CD4-positive, alpha-beta T cell treated with Interleukin-6 for 4 hours (primary cell): Measurements from ENCODE around the gene MAST4.

Source experiments
- DNase-seq: peaks from one replicate; pipeline ENCODE4 v3.0.0-alpha.2; 2020; ENCODE audit warnings: mixed read lengths

The MAST4 gene

DNA sequence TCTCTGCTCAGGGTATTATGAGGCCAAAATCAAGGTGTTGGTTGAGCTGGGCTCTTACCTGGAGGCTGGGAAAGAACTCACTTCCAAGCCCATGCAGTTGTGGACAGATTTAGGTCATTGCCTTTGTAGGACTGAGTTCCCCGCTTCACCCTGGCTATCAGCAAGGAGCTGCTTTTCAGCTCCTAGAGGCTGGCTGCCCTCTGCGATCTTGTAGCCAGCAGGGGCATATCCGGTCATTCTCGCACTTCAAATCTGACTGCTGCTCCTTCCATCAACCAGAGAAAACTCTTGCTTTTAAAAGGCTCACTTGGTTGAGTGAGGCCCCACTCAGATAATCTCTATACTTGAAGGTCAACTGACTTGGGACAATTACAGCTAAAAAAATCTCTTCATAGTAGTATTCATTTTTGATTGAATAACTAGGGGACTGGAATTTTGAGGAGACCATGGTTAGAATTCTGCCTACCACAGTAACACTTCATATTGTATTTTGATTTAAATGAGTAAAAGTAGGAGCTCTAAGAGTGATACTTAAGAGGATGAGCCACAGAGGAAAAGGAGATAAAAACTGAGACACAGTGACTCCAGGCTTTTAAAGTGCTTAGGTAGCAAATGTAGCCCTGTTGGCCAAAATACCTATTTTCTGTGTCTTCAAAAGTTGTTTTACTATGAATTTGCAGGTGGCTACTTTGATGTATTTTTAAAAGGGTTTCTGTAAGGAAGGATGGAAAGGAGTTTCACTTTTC is 463.0 kb downstream of the MAST4 start:
- no peak for DNase-seq

DNA sequence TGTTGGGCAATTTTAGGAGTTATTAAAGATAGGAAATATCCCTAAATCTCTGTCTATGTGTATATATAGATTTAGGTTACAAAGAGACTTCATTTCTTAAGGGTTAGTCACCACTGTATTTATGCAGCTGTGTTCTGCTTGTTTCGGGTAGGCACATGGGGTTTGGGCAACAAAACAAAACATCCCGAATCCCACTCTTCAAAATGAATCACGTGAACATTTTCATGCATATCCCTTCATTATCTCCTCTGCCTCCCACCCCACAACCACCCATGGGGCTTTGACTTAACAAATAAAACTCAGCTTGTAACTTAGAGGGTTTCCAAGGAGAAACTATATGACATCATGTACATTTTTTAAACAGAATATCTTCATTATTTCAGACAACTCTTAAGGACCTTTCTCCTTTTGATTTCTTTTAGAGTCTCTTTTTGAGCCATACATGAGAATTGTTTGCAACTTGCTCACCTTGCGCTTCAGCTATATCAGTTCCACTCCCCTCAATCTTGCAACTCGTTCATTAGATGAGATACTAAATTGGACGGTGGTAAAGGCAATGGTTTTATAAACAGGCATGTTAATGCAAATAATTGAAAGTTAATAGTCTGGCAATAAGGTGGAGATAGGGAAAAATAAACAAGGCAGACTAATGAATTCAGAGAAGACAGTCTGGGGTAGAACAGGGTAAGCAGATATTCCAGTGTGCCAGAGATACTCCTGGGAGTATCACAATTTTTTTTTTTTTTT is 463.7 kb downstream of the MAST4 start:
- DNase-seq = no peak

DNA sequence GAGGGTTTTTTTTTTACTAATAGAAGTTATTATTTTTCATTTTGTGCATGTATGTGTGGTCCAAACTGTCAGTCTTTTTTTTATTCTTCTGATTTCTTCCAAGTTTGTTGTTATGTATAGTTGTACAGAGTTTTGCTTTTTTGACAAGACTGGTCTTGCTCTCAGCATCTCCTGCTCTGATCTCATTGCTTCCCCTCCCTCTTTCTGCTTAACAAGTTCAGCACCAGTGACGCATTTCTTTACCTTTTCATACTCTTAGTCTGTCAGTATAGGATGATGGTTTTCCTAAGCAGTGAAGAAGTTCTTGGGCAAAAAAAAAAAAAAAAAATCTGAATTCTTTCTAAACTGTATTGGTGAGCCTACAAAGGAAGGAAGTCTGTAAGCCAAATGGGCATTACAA is 465.3 kb downstream of the MAST4 start:
- DNase-seq = no peak

DNA sequence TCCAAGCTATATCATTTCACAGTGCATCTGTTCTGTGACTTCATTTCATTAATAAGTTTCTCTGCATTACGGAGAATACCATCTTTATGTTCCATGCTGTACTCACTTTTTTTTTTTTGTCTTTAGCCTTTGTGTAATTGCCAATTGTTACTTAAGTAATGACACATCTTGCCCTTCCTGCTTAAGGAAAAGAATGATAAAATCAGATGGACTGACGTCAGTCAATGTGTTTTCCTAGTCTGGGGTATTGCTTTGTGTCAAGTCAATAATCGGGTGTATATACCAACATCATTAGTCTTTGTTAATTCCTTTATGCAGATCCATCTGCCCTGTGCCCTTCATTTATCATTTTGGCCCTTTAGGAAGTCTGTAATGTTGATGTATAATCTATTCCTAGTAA is 466.9 kb downstream of the MAST4 start:
- DNase-seq = no peak

DNA sequence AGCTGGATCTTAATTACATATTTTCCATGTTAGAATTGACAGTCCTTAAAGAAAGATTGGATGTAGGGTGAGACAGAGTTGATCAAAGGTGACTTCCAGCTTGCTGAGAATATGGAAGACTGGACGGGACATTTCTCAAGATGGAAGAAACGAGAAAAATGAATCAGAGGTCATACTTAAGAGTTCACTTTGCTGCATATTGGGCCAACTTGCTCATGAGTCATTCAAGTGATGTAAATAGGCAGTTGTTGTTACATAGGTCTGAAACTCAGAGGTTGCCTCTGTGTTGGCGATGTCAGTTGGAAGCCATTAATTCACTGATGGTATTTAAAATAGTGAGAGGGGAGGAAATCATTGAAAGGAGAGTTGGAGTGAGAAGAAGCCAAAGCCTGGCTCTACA is 467.6 kb downstream of the MAST4 start:
- DNase-seq = no peak

DNA sequence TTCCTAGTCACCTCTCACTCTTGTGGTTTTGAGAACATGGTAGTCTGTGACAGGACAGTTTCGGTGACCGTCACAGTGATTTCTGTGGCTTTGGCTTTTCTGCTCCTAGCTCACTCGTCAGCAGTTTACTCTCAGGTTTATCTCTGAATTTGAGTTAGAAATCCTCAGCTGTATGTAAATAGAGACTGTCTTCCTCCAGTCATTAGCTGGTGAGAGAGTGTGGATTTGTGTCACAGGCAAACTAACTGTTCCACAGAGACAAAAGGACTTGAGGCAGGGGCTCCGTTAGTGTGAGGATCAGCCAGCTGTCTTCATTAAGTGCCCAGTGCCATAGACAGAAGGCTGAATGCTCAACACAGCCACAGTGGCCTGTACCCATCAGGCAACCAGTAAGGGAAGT is 469.0 kb downstream of the MAST4 start:
- DNase-seq = no peak

DNA sequence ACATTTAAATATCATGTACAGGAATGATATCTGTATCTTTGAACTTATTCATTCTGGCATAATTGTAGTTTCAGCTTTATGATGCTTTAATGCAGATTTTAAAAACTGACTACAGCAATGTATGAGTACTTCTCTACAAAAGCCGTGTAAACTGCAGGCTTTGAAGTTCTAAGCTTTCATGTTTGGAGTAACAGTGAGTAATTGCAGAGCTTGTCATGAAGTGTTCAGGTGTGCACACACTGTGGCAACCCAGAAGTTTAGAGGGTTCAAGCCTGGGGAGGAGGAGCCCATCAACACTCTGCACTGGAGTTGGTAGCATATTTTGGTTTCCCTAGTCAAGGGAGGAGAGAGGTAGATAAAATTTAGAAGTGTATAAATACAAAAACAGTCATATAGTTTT is 469.5 kb downstream of the MAST4 start:
- DNase-seq = no peak

DNA sequence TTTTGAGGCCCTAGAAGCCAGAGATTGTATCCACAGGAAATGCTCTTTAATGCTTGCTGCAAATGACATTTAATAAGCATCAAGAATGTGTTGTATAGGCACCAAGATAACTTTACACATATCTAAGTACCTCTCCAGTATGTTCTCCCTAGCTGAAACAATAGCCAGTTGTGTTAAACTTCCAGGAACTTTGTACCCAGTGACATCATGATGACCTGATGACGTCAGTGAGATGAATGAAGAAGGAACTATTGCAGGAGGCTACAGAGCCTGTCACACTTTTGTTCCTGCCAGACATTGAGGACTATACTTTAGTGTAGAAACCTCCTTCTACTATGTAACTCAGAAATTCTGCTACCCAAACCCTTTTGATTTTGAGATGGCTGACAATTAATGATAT is 470.6 kb downstream of the MAST4 start:
- no peak for DNase-seq

DNA sequence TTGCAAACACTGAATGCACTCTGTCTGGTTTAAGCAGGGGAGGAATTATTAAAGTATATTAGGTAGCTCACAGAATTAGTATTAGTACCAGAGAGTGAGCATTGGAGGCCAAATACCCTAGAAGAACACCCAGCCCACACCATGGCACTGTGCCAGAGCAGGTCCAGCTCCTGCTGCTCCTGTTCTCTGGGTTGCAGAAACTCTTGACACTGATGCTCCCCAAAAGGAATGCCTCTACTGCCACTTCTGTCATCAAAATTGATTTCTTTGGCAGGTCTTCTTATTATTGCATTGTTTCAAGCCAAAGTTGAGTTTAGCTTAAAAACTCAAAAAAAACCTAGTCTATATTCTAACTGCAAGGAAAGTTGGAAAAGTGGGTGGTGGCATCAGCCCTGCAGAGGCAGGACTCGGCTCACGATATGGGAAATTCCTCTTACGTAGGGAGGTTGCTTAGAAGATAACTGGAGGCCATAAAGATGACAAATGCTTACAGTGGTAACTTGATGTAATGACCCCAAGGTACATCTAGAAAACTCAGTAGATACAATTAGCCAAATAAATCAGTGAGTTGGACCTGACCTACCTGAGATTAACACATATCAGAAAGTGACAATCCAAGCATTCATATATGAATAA is 477.0 kb downstream of the MAST4 start:
- DNase-seq = no peak

DNA sequence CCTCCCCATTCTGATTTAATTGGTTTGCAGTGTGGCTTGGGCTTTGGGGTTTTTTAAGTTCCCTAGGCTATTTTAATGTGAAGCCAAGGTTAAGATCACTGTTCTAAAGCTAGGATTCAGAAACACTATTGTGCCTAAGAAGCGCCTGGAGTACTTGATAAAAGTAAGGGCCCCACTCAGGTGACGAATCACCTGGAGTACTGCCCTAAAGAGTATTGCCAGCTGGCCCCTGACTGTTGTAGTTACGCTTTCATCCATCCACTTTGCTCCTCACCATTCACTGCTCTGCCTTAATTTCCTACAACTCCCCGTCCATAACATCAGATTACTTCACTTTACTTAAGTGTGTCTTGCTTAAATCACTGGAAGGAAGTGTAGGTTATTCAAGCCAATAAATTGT is 481.1 kb downstream of the MAST4 start:
- DNase-seq = no peak

DNA sequence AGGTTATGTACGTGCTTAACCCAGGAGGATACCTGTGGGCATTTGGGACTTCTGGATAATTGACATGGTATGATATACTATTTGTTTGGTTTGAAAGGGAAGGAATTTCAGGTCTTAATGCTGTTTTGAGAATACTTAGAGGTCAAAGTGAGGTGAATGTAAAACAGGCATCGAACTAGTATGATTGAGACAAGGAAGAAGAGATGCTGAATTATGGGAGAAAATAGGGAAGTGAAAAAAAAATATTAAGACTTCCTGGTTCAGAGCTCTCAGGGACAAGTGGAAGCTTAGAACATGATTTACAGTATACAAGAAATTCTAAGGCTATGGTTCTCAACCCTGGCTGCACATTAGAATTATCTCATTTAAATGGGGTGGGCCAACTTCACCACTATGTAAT is 485.1 kb downstream of the MAST4 start:
- DNase-seq = no peak

DNA sequence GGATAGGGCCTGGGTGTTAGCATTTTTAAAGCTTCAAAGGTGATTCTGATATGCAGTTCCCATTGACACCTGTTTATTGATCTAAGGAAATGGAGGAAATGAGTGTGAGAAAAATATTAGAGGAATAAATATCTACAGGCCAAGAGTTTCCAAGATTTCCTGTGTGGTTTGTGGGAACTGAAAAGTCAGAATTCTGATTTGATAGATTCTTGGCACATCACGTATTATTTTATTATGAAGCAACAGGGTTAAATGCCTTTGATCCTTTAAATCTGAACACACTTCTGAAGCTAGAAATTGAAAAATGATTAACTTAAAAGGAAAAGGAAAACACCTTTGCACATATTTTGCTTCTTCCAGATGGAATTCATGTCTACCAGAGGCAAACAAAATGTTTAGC is 486.7 kb downstream of the MAST4 start:
- DNase-seq = no peak

DNA sequence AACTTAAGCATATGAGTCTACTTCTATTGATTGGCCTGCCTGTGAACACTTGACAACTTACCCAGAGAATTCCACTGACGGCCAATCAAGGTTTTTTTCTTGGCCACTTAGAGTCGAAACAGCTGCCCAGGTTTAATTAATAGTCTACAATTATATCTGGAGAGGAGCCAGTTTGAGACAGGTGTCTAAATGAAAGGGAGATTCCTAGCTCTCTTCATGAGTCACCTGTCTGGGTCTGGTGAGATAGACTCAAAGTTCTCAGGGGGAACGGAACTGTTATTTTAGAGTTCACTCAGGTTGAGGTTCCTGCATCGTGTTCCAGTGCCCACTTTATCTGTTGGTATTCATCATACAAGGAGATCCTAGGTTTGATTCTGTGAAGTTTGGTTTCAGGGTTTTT is 489.4 kb downstream of the MAST4 start:
- DNase-seq = no peak

DNA sequence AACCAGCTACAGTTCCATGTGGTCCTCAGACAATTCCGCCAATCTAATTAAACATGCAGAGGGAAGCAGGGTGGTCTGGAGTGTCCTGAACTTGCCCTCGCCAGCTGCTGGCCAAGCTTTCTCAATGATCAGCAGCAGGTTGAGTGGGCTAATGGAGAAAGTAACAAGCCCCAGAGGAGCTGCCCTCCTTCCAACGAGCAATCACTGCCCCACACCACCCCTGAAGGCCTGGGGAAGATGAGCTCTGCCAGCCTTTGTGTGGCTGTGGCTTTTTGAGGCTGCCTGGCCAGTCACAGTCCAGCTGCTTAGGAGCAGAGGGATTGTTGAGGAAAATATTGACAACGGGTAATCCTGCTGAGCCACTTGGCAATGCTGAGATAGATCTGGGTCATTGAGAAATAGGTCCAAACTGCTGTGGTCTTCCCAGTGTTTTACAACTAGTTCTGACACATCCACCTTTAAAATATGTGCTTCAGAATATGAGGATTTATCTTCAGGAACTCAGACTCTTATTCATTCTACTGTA is 493.1 kb downstream of the MAST4 start:
- DNase-seq = no peak

DNA sequence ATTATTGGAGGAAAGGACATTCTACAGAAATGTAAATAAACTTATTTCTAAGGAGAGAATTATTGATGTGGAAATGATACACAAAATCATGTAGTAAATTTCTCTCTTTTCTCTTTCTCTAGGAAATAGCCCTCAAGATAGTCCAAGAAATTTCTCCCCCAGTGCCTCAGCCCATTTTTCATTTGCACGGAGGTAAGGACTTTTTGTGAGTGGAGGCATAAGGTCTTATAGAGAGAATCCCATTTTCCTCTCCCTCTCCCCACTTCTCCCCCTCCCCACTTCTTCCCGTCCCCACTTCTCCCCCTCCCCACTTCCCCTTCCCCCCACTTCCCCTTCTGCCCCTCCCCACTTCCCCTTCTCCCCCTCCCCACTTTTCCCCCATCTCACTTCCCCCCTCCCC is 493.8 kb downstream of the MAST4 start:
- no peak for DNase-seq

DNA sequence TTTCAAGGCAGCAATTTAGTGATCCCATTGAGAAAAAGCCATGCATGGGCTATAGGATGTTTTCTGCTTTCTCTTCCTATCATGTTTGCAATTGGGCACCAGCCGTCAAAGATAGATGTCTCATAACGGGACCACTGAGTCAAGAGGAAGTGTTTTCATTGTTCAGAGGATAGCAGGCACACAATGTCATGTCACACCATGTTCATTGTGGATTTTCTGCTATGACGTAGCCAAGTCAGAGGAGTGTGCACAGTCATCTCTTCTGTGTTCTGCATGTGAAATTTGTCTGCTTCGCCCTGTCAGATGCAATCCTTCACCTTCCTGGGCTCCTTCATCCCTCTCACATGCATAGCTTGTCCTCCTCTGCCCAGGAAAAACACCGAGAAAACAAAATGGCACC is 494.4 kb downstream of the MAST4 start:
- DNase-seq = no peak

DNA sequence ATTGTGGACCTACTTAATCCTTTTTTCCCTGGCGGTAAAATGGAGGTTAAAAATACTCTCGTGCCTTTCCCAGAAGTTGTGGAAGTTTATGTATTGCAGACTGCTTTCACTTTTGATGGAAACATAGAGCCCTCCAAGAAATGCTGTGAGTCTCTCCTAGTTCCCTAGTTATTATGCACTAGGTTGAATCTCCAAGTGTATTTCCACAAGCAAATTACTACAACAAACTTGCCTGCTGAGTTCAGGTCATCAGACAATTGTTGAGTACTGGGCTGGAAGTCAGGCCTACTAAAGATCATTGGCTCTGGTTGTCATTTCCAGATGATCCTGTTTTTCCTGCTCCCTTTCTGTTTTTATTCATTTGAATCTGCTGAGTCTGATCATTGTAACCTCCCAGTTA is 496.3 kb downstream of the MAST4 start:
- DNase-seq = no peak

DNA sequence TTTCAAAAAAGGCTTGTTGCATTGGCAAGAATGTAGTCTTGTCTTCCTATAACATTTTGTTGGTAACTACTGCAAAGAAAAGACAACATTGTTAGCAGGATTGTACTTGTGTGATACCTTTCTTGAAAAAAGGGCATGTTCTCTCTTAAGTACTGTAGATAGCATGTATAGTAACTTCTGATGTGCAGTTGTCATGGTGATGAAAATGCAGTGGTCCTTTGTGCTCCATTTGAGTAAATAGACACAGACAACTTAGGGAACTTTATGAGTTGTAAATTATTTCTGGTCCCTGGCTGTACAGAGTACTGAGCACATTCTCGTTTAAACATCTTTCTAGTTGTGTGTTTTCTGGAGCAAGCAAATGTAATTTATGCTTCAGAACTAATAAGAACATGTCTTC is 497.1 kb downstream of the MAST4 start:
- DNase-seq = no peak

DNA sequence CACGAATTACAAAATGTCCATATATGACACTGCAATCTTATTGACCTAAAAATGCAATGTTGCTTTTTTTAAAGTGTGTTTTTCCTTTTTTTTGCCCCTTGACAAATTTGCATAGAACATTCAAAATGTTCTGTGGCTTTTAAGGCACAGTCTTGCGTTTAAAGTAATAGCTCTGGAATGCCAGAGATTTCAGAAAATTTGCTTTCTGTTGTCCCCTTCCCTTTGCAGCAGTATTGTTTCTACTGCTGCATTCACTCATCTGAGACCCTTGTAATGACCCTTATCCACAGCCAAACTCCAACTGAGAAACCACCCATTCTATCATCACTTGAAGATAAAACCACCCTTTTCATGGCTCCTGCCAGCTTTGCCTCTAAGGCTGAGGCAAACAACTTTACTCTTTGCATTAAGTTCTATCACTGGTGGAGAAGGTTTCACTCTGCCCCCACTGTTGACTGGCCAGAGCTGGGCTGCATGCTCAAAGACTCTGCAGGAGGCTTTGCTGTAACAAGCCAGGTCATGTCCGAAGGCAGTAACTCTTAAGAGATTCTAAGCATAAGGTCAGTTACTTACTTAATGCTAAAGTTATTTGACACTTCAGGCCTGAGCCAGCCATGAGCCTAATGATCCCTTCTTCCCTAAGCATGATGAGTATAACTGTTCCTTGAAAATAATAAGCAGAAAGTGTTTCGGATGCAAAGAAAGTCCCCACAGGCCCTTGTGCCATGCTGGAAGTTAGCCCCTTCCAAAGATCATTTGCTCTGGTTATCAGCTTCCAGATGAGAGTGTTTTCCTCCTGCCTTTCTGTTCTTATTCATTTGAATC is 498.5 kb downstream of the MAST4 start:
- no peak for DNase-seq

DNA sequence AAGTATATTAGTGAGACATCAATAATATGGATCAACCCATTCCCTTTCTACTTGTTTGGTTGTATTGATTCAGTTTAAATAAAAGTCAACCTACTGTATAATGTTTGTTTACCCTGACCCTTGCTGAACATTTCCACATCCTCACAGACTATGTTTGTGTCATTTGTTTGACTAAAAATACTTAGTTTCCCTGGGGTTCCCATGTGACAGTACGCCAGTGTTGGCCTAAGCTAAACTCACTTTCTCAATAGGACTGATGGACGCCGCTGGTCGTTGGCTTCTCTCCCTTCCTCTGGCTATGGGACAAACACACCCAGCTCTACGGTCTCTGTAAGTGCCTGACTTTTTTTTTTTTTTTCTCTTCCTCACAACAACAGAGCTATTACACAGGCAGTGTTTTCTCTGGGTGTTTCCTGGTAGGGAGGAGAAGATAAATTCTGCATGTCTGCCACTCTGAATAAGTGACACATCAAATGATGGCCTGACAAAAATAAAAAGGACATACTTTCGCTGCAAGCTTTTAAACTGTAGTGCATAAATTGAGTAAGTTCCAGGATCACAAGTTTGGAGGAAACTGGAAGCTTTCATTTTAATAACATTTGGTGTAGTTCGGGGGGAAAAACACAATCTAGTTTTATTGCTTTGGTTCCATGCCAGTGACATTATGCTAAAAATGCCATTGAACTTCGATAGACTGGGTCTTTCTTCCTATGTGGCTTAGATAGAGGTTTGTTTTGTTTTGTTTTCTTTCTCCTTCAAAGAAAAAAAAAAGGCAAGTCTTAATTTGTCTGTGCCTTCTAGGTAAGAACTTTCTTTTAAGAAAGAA is 499.4 kb downstream of the MAST4 start:
- DNase-seq = no peak

DNA sequence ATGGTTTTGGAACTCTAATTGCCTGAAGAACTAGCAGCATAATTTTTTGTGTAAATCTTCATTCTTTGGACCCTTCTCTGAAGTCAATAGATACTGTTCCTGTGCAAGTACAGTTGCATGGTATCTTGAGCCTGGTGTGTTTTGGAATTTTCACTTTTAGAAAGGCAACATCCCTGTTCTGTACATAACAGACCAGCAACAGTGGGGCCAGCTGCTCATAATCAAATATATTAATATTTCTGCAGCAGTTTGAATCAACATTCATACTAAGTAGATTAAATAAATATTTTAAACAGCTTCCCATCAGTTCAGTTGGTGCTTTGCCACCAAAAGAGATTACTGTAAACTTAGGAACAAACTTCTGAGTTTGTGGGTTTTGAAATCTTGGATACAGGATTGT is 502.5 kb downstream of the MAST4 start:
- DNase-seq = no peak

DNA sequence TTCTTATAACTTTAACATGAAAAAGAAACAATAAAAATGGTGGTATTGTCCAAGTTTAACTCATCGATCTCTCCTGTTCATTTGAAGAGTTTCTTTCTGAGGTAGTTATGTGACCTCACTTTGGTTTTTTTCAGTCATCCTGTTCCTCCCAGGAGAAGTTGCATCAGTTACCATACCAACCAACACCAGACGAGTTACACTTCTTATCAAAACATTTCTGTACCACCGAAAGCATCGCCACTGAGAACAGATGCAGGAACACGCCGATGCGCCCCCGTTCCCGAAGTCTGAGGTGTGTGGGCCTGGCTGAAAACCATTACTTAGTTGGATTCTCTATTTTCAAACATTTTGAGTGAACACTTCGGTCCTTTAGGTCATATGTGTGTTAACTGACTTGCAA is 504.1 kb downstream of the MAST4 start:
- no peak for DNase-seq
